Lung (tissue), 12 donors: ENCODE results near the gene RIC8B. TPM values are rescaled to one million over a fixed set of nuclear protein-coding genes. Genes with fewer than 3 reads are reported as not detected.
A peak's percentile ranks its signal among the peaks of the same experiment; 100 is the strongest.
"Not testable (repeated sequence)": the region's sequence is repeated elsewhere in the genome, so short reads cannot be mapped to it uniquely, and the experiment has no call there.

Source experiments
- ATAC-seq: fragments of 200-7000 bp; cut with Tn5 transposase; one replicate; pipeline ENCODE4 v1.9.1; 2020; ENCODE audit warnings: moderate number of reproducible peaks; ENCODE audit not compliant: insufficient read depth, low FRiP score
- DNase-seq, 3 donors: peaks; one replicate each; pipeline ENCODE4 v3.0.0-alpha.2; 2013 to 2017
- H3K27ac ChIP-seq, 2 donors: one replicate each; pipeline ENCODE4 v1.5.1; 2013; ENCODE audit warnings: mild to moderate bottlenecking in 2 of 2, moderate library complexity in 2 of 2, control low read depth in 1 of 2, inconsistent platforms in 1 of 2, low read depth in 1 of 2, low read length in 1 of 2
- H3K27me3 ChIP-seq, 3 donors: one replicate each; pipeline ENCODE4 v1.5.1; 2013; ENCODE audit warnings: low read length in 2 of 3; ENCODE audit not compliant: control insufficient read depth in 3 of 3, insufficient read depth in 3 of 3
- H3K36me3 ChIP-seq, 4 donors: one replicate each; pipeline ENCODE4 v1.5.1; 2013; ENCODE audit warnings: low read length in 4 of 4, mild to moderate bottlenecking in 1 of 4, moderate library complexity in 1 of 4; ENCODE audit not compliant: control insufficient read depth in 4 of 4, insufficient read depth in 4 of 4
- H3K4me1 ChIP-seq, 5 donors: one replicate each; pipeline ENCODE4 v1.5.1; 2013; ENCODE audit warnings: low read length in 5 of 5, mild to moderate bottlenecking in 2 of 5, moderate library complexity in 1 of 5; ENCODE audit not compliant: control insufficient read depth in 5 of 5, insufficient read depth in 5 of 5
- H3K4me3 ChIP-seq: one replicate; pipeline ENCODE4 v1.5.1; 2013; ENCODE audit warnings: mild to moderate bottlenecking, control low read depth, moderate library complexity
- H3K9ac ChIP-seq, 2 donors: one replicate each; pipeline ENCODE4 v1.5.1; 2013; ENCODE audit warnings: low read length in 2 of 2, control low read depth in 1 of 2; ENCODE audit not compliant: insufficient read depth in 1 of 2
- H3K9me3 ChIP-seq, 4 donors: one replicate each; pipeline ENCODE4 v1.5.1; 2013; ENCODE audit warnings: low read length in 3 of 4, mild to moderate bottlenecking in 1 of 4, moderate library complexity in 1 of 4; ENCODE audit not compliant: control insufficient read depth in 4 of 4, insufficient read depth in 3 of 4
- CTCF ChIP-seq: IDR thresholded peaks from 2 replicates; pipeline ENCODE4 v1.5.1; 2012; ENCODE audit warnings: mild to moderate bottlenecking; ENCODE audit errors: control extremely low read depth, extremely low read depth
- WGBS, 2 donors: extraction: QIAGEN DNeasy Blood & Tissue Kit; methylation state at CpG; one replicate each; pipeline ENCODE4 v1.1.7; 2013; 5-methylcytosine and 5-hydroxymethylcytosine counted together
- polyA plus RNA-seq, 2 donors: library from polyadenylated mRNA; stranded (reverse); fragments of 200-250 nt; gene quantifications; one replicate each; pipeline ENCODE4 v1.2.1, GENCODE V29; 2013
- total RNA-seq, 2 donors: library from RNA; depleted of rRNA in 1 of 2; stranded (reverse); fragments of >200 nt in 1 of 2; gene quantifications; one replicate each; pipeline ENCODE4 v1.2.1, GENCODE V29; 2014 to 2021
- donor health status: control.
- donor health status: control.
- donor health status: Bipolar disorder and iron deficiency.
- donor health status: healthy.
- donor health status: DM: yes; HTN: yes; CAD: no.

RIC8B gene
- total and polyA plus RNA-seq, 4 donors = 3.3 to 14.4 (median 8.2) TPM

- Histone ChIP-seq H3K9me3 (no peaks in the 10 kb centered on the region), H3K27me3 (no peaks in the 10 kb centered on the region), H3K27ac (no peak overlapping the region), H3K4me3 (no peak overlapping the region), H3K36me3 (no peaks in the 10 kb centered on the region), H3K9ac (no peak overlapping the region), H3K4me1 (no peaks in the 10 kb centered on the region)
- TF ChIP-seq CTCF = no peak
- peak in 2 of 3 donors; percentile 18 to 36 for DNase-seq
- 50 to 58% methylated on average over 7 of the region's 7 CpGs for WGBS, 2 donors
- no peak for ATAC-seq
These were observed 143.0 kb downstream of the RIC8B start for GRCh38 chr12:106917503-106917902.

DNA sequence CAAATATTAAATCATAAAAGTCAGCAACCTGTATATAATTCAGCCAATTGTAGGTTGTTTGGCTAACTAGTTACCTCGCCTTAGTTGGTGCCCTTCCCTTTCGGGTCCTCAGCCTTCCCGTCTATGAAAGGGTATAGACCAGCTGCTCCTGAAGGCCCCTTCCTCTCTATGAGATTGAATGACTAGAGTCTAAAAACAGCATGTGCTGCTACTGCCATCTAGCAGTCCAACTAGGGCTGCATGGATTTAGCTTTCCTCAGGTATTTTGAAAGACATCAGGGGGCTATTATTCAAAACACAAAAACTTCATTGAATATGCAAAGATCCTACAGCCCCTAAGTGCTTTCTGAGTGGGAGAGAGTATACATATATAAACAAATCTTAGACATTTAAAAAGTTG, 144.3 kb downstream of the RIC8B start:
- Histone ChIP-seq H3K4me3 (no peak overlapping the region), H3K9me3 (no peaks in the 10 kb centered on the region), H3K4me1 (no peaks in the 10 kb centered on the region), H3K9ac (no peak overlapping the region), H3K27ac (no peak overlapping the region), H3K36me3 (no peaks in the 10 kb centered on the region), H3K27me3 (no peaks in the 10 kb centered on the region)
- no peak for TF ChIP-seq CTCF
- WGBS, 2 donors = 5 to 19% methylated on average over 3 of the region's 3 CpGs
- ATAC-seq (no peak), DNase-seq (peak in 2 of 3 donors; percentile 46 to 56)

- Histone ChIP-seq H3K9ac (no peak overlapping the region), H3K4me1 (no peaks in the 10 kb centered on the region), H3K27me3 (no peaks in the 10 kb centered on the region), H3K4me3 (no peak overlapping the region), H3K36me3 (no peaks in the 10 kb centered on the region), H3K9me3 (no peaks in the 10 kb centered on the region), H3K27ac (no peak overlapping the region)
- ATAC-seq (no peak), DNase-seq (peak in 2 of 3 donors; percentile 73 to 76)
- WGBS, 2 donors = 43 to 44% methylated on average over 4 of the region's 4 CpGs
- peak; percentile 56 for TF ChIP-seq CTCF
These were observed 145.5 kb downstream of the RIC8B start for GRCh38 chr12:106919910-106920544.

GRCh38 chr12:106921976-106922375, 147.5 kb downstream of the RIC8B start:
- H3K27me3 ChIP-seq, DNase-seq, H3K4me1 ChIP-seq, H3K27ac ChIP-seq, ATAC-seq, H3K9me3 ChIP-seq, H3K36me3 ChIP-seq, H3K4me3 ChIP-seq, H3K9ac ChIP-seq: not testable (repeated sequence)
- WGBS, 2 donors = 88 to 91% methylated on average over 2 of the region's 2 CpGs

DNA sequence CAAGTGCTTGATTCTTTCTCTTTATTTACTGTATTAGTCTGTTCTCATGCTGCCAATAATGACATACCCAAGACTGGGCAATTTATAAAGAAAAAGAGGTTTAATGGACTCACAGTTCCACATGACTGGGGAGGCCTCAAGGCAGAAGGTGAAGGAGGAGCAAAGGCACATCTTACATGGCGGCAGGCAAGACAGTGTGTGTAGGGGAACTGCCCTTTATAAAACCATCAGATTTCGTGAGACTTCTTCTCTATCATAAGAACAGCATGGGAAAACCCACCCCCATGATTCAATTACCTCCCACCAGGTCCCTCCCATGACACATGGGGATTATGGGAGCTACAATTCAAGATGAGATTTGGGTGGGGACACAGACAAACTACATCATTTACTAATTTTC, 149.1 kb downstream of the RIC8B start:
- H3K4me1 ChIP-seq, H3K4me3 ChIP-seq, H3K9ac ChIP-seq, H3K27ac ChIP-seq, ATAC-seq, H3K9me3 ChIP-seq, H3K27me3 ChIP-seq, H3K36me3 ChIP-seq, DNase-seq: not testable (repeated sequence)
- WGBS, 2 donors = 94 to 100% methylated on average over 2 of the region's 2 CpGs
